GM12892 (cell line): ENCODE results near the gene CFAP251.

Experiments used
- DNase-seq: peaks from one replicate; pipeline ENCODE4 v3.0.0; 2011; ENCODE audit not compliant: insufficient read length
- FAIRE-seq: peaks from 2 replicates; lab custom pipeline; 2011; peaks lifted over from hg19 to GRCh38; lab: Jason Lieb, UNC
- POLR2A ChIP-seq: IDR thresholded peaks from 2 replicates; pipeline ENCODE4 v1.6.1; 2011; ENCODE audit warnings: low read depth, low read length, control low read depth
- POLR2AphosphoS5 ChIP-seq: IDR thresholded peaks from 2 replicates; pipeline ENCODE4 v1.6.1; 2011; ENCODE audit warnings: low read depth, low read length, control low read depth
- TAF1 ChIP-seq: IDR thresholded peaks from 2 replicates; pipeline ENCODE4 v1.6.1; 2011; ENCODE audit warnings: low read depth, mild to moderate bottlenecking, control low read depth, low read length, borderline replicate concordance

CFAP251 gene

DNA sequence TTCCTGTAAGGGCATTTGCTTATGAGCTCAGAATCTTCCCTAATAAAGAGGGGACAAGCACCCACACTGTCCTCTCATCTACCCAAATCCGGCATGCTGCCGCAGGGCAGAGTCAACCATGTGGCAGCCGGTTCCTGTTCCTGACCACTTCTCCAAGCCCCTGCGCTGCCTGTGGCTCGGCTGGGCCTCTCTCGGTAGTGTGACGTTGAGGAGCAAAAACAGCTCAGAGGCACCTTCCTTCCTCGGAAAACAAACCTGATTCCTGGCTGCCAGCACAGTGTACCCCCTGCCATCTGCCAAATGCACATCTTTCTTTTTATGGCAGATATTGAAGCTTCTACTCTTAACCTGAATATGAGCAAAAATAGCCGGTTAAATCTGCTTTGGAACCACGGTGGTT lies 50.5 kb downstream of the CFAP251 start:
- DNase-seq, result no peak
- TF ChIP-seq POLR2A (no peak), POLR2AphosphoS5 (no peak)

DNA sequence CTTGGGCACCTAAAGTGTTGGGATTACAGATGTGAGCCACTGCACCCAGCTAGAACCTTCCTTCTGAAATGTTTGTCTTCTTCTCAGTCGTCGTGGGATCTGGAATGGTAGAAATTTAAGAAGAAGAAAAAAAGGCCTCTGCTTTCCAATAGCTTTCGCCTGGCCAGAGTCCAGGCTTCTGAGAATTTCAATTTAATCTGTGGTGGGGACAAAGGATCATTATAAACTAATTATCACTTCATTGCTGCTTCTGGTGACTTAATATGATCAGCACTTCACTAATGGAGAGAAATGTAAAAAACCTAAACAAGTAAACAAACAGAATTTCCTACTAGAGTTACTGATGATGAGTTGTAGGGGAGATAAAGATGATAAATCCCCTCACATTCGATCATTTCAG lies 51.3 kb downstream of the CFAP251 start:
- no peak for FAIRE-seq
- DNase-seq, result no peak
- TF ChIP-seq POLR2AphosphoS5, result no peak

More for the DNA sequence above, 50.5 kb downstream of the CFAP251 start:
- no peak for FAIRE-seq

DNA sequence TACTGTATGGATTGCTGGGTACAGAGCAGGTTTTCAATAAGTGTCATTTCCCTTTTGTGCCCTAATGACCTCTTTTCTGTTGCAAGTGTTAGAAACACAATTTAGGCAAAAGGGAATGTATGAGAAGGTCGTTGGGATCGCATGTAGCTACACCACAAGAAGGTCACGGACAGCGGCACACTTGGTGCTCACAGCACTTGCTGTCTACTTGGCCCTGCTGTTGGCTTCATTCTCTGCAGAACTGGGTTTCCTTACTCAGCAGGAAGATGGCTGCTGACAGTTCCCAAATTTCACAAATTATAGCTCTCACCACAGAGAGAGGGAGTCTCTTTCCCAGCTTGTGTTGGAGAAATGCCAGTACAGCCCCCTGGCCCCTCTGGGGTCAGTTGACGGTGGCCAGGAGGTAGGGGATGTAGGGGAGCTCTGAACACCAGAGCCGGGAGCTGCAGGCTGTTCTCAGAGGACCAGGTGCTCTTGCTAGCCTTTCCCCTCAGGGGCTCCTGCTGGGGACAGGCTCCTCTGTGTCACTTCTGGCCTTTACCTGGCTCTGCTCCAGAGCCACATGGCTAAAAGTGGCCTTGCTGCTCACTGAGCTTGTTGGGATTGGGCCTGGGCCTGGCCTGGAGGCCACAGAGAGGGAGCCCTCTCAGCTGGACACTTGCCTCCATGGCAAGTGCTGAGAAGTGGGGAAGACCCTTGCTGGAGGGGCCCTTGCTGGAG lies 52.3 kb downstream of the CFAP251 start:
- TF ChIP-seq POLR2A (no peak), POLR2AphosphoS5 (no peak), TAF1 (no peak)
- DNase-seq (no peak), FAIRE-seq (no peak)

DNA sequence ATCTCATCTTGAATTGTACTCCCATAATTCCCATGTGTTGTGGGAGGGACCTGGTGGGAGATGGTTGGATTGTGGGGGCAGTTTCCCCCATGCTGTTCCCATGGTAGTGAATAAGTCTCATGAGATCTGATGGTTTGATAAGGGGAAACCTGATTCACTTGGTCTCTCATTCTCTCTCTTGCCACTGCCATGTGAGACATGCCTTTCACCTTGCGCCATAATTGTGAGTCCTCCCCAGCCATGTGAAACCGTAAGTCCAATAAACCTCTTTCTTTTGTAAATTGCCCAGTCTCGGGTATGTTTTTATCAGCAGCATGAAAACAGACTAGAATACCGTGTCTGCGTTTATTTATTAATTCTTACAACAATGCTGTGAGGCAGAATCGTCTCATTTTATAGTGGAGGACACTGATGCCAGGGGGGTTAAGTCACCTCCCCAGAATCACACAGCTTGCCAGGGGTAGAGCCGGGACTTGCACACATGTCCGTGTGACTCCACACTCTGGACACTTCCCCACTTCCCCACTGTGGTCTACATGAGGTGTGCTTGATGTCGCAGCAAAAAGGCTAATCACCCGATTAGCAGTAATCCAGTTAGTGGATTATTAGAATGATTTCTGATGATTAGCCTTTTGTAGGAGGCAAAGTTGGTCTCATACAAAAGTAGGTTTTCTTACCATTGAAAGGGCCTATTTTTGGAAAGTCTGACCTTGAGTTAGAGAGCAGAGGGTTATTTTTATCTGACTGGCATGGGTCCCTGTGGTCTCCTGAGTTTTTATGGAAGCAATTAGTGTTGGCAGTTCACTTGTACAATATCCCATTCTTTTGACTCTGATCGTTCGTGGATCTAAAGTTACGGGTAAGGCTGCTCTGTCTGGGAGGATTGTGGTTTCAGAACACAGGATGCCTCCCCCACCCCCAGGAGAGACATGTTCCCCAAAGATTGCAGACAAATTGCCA lies 55.9 kb downstream of the CFAP251 start:
- DNase-seq, result no peak
- no peak for TF ChIP-seq TAF1
- TF ChIP-seq POLR2AphosphoS5, result no peak
- no peak for TF ChIP-seq POLR2A
- FAIRE-seq, result no peak

DNA sequence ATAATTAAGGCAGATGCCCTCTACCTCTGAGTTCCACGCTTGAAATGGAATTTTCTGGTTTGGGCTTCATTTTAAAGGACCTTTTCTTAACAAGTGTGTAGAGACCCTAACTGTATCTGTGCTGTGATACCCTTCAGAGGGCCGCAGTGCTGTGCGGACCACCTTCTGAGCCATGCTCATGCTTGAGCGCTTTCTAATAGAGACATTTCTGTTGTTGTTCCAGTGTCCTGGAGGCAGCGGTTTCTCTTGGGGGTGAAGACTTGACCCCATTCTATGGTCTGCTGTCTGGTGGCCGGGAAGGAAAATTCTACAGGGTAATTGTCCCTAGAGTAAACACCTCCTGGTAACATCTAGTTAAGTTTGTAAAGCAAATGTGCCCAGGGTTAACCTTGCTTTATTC lies 56.6 kb downstream of the CFAP251 start:
- FAIRE-seq (no peak), DNase-seq (no peak)
- TF ChIP-seq POLR2A, result no peak
- TF ChIP-seq TAF1, result no peak
- TF ChIP-seq POLR2AphosphoS5, result no peak

DNA sequence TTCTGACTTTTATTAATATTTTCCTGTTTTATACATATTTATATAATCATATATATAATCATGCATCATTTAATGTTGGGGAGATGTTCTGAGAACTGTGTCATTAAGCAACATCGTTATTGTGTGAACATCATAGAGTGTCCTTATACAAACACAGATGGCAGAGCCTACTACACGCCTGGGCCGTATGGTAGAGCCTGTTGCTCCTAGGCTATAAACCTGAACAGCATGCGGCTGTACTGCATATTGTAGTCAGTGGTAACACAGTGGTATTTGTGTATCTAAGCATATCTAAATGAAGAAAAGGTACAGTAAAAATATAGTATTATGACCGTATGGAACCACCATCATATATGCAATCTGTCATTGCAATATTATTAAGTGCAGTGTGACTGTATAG lies 58.6 kb downstream of the CFAP251 start:
- DNase-seq (no peak), FAIRE-seq (no peak)
- TF ChIP-seq POLR2A, result no peak
- no peak for TF ChIP-seq TAF1
- no peak for TF ChIP-seq POLR2AphosphoS5

DNA sequence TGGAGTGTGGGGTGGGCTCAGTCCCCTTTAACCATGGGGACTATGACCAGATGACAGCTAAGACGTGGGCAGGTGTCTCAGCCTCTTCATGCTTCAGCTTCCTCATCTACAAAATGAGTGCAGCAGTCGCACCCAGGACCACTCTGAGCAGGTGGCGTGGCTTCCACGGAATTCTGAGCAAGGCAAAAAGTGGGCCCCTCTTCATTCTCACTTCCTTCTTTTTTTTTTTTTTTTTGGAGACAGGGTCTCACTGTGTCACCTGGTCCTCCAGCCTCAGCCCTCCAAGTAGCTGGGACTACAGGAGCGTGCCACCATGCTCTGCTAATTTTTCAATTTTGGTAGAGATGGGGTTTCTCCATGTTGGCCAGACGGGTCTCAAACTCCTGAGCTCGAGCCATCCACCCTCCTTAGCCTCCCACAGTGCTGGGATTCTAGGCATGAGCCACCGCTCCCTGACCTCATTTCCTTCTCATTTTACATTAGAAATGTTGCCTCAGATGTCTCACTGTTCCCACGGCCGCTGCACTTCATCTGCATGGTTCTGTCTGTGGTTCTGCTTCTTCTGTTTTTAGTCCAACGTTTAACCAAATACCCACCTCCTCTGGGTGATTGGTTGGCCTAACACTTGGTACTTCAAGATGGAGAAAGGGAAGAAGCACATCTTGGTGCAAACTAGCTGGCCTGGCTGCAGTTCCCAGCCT lies 61.9 kb downstream of the CFAP251 start:
- no peak for TF ChIP-seq TAF1
- TF ChIP-seq POLR2A, result no peak
- no peak for TF ChIP-seq POLR2AphosphoS5
- FAIRE-seq (peak; percentile 60), DNase-seq (peak; percentile 41)

DNA sequence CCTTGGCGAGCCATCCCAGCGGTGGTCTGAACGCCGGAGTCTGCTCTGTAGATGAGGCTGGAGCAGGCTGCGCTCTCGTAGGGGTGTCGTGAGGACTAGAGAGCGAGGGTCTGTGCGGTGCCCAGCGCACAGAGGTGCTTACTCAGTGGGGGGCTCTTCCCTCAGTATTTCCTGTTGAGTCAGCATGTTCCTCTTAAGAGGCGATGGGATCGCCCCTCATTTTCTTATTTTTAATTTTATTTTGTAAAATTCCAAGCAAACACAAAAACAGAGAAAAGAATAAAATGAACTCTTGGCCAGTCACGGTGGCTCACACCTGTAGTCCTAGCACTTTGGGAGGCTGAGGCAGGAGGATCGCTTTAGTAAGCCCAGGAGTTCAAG lies 62.5 kb downstream of the CFAP251 start:
- TF ChIP-seq POLR2AphosphoS5 (no peak), TAF1 (no peak), POLR2A (no peak)
- FAIRE-seq (no peak), DNase-seq (no peak)

DNA sequence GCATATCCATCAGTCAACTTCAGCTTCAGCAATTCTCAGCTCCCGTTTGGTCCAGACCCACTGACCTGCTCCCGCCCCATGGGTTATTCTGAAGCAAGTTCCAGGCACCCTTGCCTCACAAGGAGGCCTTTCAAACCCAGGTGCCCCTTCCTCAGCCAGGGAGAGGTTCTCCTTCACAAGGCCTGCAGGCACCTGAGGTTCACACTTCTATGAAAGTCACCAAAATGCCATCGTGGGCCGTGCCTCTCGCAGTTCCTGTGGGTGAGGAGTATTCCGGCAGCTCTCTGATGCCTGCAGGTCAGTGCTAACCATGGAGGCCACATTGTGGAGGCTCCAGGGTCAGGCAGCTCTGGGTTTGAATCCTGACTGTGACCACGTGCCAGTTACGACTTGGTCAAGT lies 63.1 kb downstream of the CFAP251 start:
- TF ChIP-seq TAF1 (no peak), POLR2AphosphoS5 (no peak), POLR2A (no peak)
- FAIRE-seq (no peak), DNase-seq (no peak)

DNA sequence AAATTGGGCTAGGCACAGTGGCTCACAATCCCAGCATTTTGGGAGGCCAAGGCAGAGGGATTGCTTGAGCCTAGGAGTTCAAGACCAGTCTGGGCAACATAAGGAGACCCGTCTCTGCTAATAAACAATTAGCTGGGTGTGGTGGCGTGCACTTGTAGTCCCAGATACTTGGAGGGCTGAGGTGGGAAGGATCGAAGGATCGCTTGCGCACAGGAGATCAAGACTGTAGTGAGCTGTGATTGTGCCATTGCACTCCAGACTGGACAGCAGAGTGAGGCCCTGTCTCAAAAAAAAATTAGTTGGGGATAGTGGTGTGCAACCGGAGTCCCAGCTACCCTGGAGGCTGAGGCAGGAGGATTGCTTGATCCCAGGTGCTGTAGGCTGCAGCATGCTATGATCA lies 64.6 kb downstream of the CFAP251 start:
- no peak for DNase-seq
- no peak for FAIRE-seq
- TF ChIP-seq POLR2AphosphoS5 (no peak), POLR2A (no peak), TAF1 (no peak)

DNA sequence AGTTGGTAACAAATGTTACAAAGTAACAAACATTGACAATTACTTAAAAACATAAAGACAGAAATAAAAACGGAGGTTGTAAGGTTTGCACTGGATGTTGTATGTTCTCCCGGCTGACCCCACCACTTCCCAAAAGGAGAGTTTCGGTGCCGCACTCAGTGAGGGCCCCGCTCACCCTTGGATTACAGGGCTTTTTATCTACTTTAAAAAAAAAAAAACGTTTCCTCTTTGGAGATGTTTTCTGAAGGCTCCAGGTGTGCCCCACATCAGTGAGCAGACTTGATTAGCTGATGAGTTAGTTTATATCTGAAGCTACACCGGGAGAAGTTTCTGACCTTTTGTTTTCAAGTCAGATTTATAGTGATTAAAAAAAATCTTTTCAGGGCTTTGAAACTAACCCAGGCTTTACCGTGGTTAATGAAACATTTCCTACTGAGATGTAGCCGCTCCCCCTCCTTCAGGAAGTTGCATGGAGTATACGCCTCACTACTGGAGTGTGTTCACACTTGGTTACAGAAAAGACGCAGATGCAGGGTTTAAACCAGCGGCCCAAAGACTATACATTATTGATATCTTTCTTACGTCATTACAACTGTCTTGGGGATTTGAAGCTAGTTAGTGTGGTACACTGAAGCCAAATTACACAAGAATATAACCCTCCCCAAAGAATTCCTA lies 65.3 kb downstream of the CFAP251 start:
- DNase-seq, result no peak
- no peak for FAIRE-seq
- no peak for TF ChIP-seq POLR2AphosphoS5
- TF ChIP-seq POLR2A, result no peak
- no peak for TF ChIP-seq TAF1
